Prostate gland (tissue), 2 donors: ENCODE measurements around the gene MCCC2.

Source experiments
- POLR2A ChIP-seq: fragments of 450-650 bp; IDR thresholded peaks from one replicate; pipeline ENCODE4 v1.6.1; 2016; ENCODE audit warnings: antibody characterized with exemption, mild to moderate bottlenecking
- POLR2AphosphoS5 ChIP-seq: sonication (generic); formaldehyde crosslinking; IDR thresholded peaks from one replicate; pipeline ENCODE4 v1.6.1; 2017; ENCODE audit warnings: antibody characterized with exemption
- TF ChIP-seq, protein P1 (sequence below), 4 experiments: fragments of 200-600 bp in 2 of 4; fragments of 450-650 bp in 2 of 4; sonication (generic) in 2 of 4; IDR thresholded peaks; 1 replicate in 3 of 4; 2 replicates in 1 of 4; pipeline ENCODE4 v1.5.1; 2016 to 2019; ENCODE audit warnings: antibody characterized with exemption in 4 of 4, mild to moderate bottlenecking in 2 of 4, moderate library complexity in 2 of 4

- TF ChIP-seq POLR2AphosphoS5: peak; percentile 44
- TF ChIP-seq, protein P1, sequence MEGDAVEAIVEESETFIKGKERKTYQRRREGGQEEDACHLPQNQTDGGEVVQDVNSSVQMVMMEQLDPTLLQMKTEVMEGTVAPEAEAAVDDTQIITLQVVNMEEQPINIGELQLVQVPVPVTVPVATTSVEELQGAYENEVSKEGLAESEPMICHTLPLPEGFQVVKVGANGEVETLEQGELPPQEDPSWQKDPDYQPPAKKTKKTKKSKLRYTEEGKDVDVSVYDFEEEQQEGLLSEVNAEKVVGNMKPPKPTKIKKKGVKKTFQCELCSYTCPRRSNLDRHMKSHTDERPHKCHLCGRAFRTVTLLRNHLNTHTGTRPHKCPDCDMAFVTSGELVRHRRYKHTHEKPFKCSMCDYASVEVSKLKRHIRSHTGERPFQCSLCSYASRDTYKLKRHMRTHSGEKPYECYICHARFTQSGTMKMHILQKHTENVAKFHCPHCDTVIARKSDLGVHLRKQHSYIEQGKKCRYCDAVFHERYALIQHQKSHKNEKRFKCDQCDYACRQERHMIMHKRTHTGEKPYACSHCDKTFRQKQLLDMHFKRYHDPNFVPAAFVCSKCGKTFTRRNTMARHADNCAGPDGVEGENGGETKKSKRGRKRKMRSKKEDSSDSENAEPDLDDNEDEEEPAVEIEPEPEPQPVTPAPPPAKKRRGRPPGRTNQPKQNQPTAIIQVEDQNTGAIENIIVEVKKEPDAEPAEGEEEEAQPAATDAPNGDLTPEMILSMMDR (IDR thresholded peaks at IDR 0.05): no peak
- no peak for TF ChIP-seq POLR2A
These were observed 57.9 kb downstream of the MCCC2 start for GRCh38 chr5:71645030-71645429.
